ENCODE measurements around the gene SEMA4B. TPM values are rescaled to one million over a fixed set of nuclear protein-coding genes. Genes with fewer than 3 reads are reported as not detected.
A peak's percentile ranks its signal among the peaks of the same experiment; 100 is the strongest.

SEMA4B gene
- polyA plus RNA-seq, 3 donors, result 13.2 to 65.0 (median 22.0) TPM

GRCh38 chr15:90217671-90218394, 16.7 kb downstream of the SEMA4B start:
- Mint-ChIP-seq H3K4me1 (peaks cover 17% of the 10 kb centered on the region), H3K9me3 (no peaks in the 10 kb centered on the region), H3K4me3 (no peak overlapping the region), H3K27me3 (ENCODE audit: low read depth in 3 of 3) (peaks cover 0 to 2% (median 2%) of the 10 kb centered on the region in 3 donors), H3K36me3 (peaks cover 50 to 78% of the 10 kb centered on the region in 2 donors), H3K27ac (peak overlapping the region in 1 of 7 donors; percentile 67)
- no peak overlapping the region for H3K4me3 ChIP-seq (replicated peaks in 1 of 3; ENCODE audit: low read depth in 2 of 3, low read length in 3 of 3)
- no peak overlapping the region for H3K27ac ChIP-seq (ENCODE audit: low read depth in 1 of 2, low read length in 2 of 2)
- no peaks in the 10 kb centered on the region for H3K27me3 ChIP-seq (ENCODE audit: control insufficient read depth in 2 of 2, insufficient read depth in 2 of 2, low read length in 2 of 2)
- peaks cover 51 to 85% of the 10 kb centered on the region in 2 donors for H3K36me3 ChIP-seq (replicated peaks in 1 of 2; ENCODE audit: control insufficient read depth in 1 of 2, insufficient read depth in 2 of 2, low read length in 2 of 2)
- DNase-seq, result no peak
- H4K20me1 ChIP-seq (ENCODE audit: insufficient read depth, low read length), result peaks cover 84% of the 10 kb centered on the region
- intact Hi-C loops (cut with micrococcal nuclease), result no loop called here
- H3K9ac ChIP-seq (ENCODE audit: insufficient read depth, low read length, poor library complexity, severe bottlenecking), result no peak overlapping the region
- TF ChIP-seq, protein P1, sequence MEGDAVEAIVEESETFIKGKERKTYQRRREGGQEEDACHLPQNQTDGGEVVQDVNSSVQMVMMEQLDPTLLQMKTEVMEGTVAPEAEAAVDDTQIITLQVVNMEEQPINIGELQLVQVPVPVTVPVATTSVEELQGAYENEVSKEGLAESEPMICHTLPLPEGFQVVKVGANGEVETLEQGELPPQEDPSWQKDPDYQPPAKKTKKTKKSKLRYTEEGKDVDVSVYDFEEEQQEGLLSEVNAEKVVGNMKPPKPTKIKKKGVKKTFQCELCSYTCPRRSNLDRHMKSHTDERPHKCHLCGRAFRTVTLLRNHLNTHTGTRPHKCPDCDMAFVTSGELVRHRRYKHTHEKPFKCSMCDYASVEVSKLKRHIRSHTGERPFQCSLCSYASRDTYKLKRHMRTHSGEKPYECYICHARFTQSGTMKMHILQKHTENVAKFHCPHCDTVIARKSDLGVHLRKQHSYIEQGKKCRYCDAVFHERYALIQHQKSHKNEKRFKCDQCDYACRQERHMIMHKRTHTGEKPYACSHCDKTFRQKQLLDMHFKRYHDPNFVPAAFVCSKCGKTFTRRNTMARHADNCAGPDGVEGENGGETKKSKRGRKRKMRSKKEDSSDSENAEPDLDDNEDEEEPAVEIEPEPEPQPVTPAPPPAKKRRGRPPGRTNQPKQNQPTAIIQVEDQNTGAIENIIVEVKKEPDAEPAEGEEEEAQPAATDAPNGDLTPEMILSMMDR (IDR thresholded peaks at IDR 0.05), result no peak
- H3K9me3 ChIP-seq (replicated peaks in 1 of 2; ENCODE audit: control insufficient read depth in 1 of 2, insufficient read depth in 1 of 2, low read length in 2 of 2), result no peaks in the 10 kb centered on the region
- H3K4me1 ChIP-seq (ENCODE audit: control insufficient read depth in 1 of 2, insufficient read depth in 2 of 2, low read length in 2 of 2), result peaks cover 4 to 11% of the 10 kb centered on the region in 2 donors
- no peak overlapping the region for H2AFZ ChIP-seq (ENCODE audit: insufficient read depth, low read depth, low read length, poor library complexity, severe bottlenecking)
- 100% methylated on average over 2 of the region's 9 CpGs for WGBS (ENCODE audit: insufficient coverage)
- peaks cover 42% of the 10 kb centered on the region for H3K79me2 ChIP-seq (ENCODE audit: insufficient read depth, low read length)
- no peak overlapping the region for H3K4me2 ChIP-seq (replicated peaks; ENCODE audit: extremely low read depth, low read length, poor library complexity, severe bottlenecking)

DNA sequence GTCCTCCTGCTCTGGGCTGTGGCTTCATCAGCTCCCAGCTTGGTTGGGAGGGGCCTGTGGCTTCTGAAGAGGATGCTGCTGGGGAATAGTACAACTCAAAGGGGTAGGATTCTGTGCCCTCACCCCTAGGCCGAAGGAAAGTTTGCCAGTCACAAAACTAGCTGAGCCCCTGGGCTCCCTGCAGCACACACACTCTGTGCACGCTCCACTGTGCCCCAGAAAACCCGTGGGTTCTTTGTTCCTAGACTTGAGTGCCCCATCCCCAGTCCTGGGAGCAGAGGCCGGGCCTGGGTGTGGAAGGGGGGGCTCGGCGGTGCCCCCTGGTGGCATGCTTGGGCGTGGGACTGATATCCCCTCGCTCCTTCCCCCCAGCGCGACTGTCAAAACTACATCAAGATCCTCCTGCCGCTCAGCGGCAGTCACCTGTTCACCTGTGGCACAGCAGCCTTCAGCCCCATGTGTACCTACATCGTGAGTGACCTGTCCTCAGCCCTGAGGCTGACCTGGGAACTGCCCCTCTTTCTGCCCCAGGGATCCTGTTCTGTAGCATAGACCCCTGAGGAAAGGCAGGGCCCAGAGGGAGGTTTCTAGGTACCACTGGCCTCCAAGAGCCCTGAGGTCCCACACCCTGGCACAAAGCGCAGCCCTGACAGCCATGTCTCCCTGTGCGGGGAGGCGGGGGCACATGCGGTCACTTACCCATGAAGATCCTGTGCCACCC, 18.5 kb downstream of the SEMA4B start:
- Histone ChIP-seq H3K4me1 (ENCODE audit: control insufficient read depth in 1 of 2, insufficient read depth in 2 of 2, low read length in 2 of 2) (no peaks in the 10 kb centered on the region), H3K36me3 (replicated peaks in 1 of 2; ENCODE audit: control insufficient read depth in 1 of 2, insufficient read depth in 2 of 2, low read length in 2 of 2) (peaks cover 68 to 89% of the 10 kb centered on the region in 2 donors), H3K27me3 (ENCODE audit: control insufficient read depth in 2 of 2, insufficient read depth in 2 of 2, low read length in 2 of 2) (no peaks in the 10 kb centered on the region), H2AFZ (ENCODE audit: insufficient read depth, low read depth, low read length, poor library complexity, severe bottlenecking) (no peak overlapping the region), H3K9me3 (replicated peaks in 1 of 2; ENCODE audit: control insufficient read depth in 1 of 2, insufficient read depth in 1 of 2, low read length in 2 of 2) (no peaks in the 10 kb centered on the region), H3K4me3 (replicated peaks in 1 of 3; ENCODE audit: low read depth in 2 of 3, low read length in 3 of 3) (no peak overlapping the region), H4K20me1 (ENCODE audit: insufficient read depth, low read length) (peaks cover 83% of the 10 kb centered on the region), H3K79me2 (ENCODE audit: insufficient read depth, low read length) (peaks cover 29% of the 10 kb centered on the region), H3K4me2 (replicated peaks; ENCODE audit: extremely low read depth, low read length, poor library complexity, severe bottlenecking) (no peak overlapping the region), H3K9ac (ENCODE audit: insufficient read depth, low read length, poor library complexity, severe bottlenecking) (no peak overlapping the region), H3K27ac (ENCODE audit: low read depth in 1 of 2, low read length in 2 of 2) (peak overlapping the region in 1 of 2 donors; percentile 26)
- Mint-ChIP-seq H3K9me3 (no peaks in the 10 kb centered on the region), H3K36me3 (peaks cover 64 to 86% of the 10 kb centered on the region in 2 donors), H3K27me3 (ENCODE audit: low read depth in 3 of 3) (peaks cover 0 to 2% (median 0%) of the 10 kb centered on the region in 3 donors), H3K27ac (peak overlapping the region in 2 of 7 donors; percentile 50 to 80), H3K4me3 (no peak overlapping the region), H3K4me1 (peaks cover 6% of the 10 kb centered on the region)
- intact Hi-C loops (cut with micrococcal nuclease), result no loop called here
- peak in 2 of 3 donors; percentile 33 to 46 for DNase-seq
- TF ChIP-seq, protein P1 (IDR thresholded peaks at IDR 0.05), result peak; percentile 74
- WGBS (ENCODE audit: insufficient coverage), result 66% methylated on average over 12 of the region's 17 CpGs
